GM12891 (cell line): ENCODE measurements around the gene COPG2.

Experiments
- DNase-seq: peaks from one replicate; pipeline ENCODE4 v3.0.0; 2011; ENCODE audit warnings: low spot score; ENCODE audit not compliant: insufficient read length
- FAIRE-seq: peaks from 2 replicates; lab custom pipeline; 2011; peaks lifted over from hg19 to GRCh38; lab: Jason Lieb, UNC
- PAX5 ChIP-seq: IDR thresholded peaks from 2 replicates; pipeline ENCODE4 v1.6.1; 2011; ENCODE audit warnings: low read length, moderate library complexity, mild to moderate bottlenecking; ENCODE audit not compliant: insufficient read depth, severe bottlenecking
- POLR2A ChIP-seq: IDR thresholded peaks from 2 replicates; pipeline ENCODE4 v1.6.1; 2011; ENCODE audit warnings: low read depth, low read length, control low read depth
- POLR2AphosphoS5 ChIP-seq: IDR thresholded peaks from 2 replicates; pipeline ENCODE4 v1.6.1; 2011; ENCODE audit warnings: low read depth, low read length, control low read depth
- POU2F2 ChIP-seq: IDR thresholded peaks from 2 replicates; pipeline ENCODE4 v1.6.1; 2011; ENCODE audit warnings: low read depth, mild to moderate bottlenecking, control low read depth, low read length, moderate library complexity
- SPI1 ChIP-seq: IDR thresholded peaks from 2 replicates; pipeline ENCODE4 v1.6.1; 2011; ENCODE audit warnings: low read depth, low read length, control low read depth
- TAF1 ChIP-seq: IDR thresholded peaks from 2 replicates; pipeline ENCODE4 v1.6.1; 2011; ENCODE audit warnings: low read depth, low read length, control low read depth

COPG2 gene

GRCh38 chr7:130489140-130489983 lies 179.2 kb downstream of the COPG2 start:
- DNase-seq (no peak), FAIRE-seq (no peak)
- TF ChIP-seq POLR2A (no peak), SPI1 (no peak), TAF1 (no peak), PAX5 (no peak), POLR2AphosphoS5 (no peak), POU2F2 (no peak)

DNA sequence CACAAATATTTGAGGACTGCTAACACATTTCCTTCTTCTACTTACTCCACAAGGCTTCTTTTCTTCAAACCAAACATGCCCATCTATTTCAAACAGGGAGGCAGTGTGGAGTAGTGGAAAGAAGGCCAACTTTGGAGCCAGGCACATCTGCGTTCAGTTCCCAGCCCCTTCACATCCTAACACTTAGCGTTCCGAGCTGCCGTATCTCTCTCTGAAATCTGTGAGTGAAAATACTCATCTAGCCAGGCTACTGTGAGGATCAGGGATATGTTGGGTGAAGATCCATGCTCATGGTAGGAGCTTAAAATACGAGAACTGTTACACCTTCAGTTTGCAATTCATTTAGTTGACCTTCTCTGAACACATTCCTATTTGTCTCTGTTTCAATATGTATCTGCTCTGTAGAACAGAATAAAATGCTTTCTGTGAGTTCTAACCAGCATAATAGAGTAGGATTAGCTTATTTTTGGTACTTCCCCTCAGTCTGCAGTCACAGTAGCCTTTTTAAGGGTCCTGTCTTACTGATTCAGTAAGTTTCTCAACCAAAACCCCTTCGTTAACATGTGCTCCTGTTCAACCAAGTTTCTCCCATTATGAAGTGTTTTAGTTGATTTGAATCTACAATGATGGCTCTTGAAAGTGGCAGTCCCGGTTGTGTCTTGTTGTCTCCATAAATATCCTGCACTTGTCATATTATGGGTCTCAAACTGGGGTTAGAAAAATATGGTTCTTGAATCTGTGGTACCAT lies 180.0 kb downstream of the COPG2 start:
- DNase-seq (no peak), FAIRE-seq (no peak)

DNA sequence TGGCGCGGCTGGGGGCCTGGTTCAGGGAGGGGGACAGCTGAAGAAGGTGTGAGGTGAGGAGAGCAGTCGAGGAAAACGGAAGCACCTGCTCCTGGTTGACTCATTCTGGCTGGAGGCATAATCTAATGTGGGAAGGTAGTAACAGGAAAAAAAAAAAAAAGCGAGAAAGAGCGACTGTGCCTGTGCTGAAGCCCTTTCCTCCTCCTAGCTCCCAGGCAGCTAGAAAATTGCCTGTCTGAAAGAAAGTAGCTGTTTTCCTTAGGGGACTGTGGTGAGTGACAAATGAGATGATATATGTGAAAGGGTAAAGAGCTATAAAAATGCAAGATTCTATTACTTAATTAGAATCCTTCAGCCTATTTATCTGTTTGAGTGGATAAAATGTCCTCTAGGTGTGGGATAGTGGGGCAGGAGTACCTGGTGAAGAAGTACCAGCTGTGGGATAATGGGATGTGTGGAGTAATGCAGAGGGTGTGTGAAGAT lies 181.6 kb downstream of the COPG2 start:
- no peak for DNase-seq
- FAIRE-seq: peak; percentile 45

More for the DNA sequence above, 180.0 kb downstream of the COPG2 start:
- TF ChIP-seq POLR2A (no peak), POLR2AphosphoS5 (no peak), POU2F2 (no peak), SPI1 (no peak), PAX5 (no peak), TAF1 (no peak)

DNA sequence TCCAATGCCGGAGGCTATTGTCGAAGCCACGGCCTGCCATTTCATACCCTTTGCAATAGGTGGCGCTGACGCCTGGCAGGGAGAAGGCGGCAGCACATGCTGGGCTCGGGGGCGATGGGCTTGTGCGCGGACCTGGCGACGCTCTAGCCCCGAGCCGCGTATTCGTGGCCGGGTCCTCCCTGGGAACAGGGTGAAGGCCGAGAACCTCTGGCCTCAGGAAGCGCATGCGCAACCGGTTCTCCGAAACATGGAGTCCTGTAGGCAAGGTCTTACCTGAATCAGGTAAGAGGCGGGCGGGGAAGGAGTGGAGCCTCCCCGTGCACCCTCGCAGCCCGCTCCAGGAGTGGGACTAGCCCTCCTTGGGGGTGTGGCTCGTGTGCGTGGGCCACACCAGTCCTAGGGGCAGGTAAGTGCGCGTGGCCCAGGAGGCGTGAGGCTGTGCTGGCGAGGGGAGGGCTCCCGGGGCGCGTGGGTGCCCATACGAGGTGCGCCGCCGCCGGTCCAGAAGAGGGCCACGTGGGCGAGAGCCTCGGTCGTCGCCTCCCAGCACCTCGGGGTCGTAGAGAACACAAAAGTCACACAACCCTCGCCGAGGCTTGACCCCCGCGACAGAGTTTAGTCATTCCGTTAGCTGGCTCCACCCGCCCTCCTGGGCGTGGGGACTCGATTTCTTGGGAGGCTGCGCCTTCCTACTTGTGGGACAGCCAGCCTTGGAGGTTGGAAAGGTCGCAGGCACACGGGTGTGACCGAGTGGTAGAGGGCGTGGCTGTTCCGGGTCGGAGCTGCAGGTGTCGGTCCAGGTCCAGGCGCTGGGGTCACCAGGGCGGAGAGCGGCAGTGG lies 182.2 kb downstream of the COPG2 start:
- TF ChIP-seq PAX5: no peak
- TF ChIP-seq POU2F2: no peak
- no peak for TF ChIP-seq POLR2AphosphoS5
- TF ChIP-seq SPI1: no peak
- TF ChIP-seq POLR2A: no peak
- no peak for TF ChIP-seq TAF1
- FAIRE-seq (peak; percentile 26), DNase-seq (no peak)

More for the DNA sequence above, 181.6 kb downstream of the COPG2 start:
- no peak for TF ChIP-seq POLR2A
- TF ChIP-seq POU2F2: no peak
- TF ChIP-seq PAX5: no peak
- no peak for TF ChIP-seq POLR2AphosphoS5
- no peak for TF ChIP-seq TAF1
- TF ChIP-seq SPI1: no peak

DNA sequence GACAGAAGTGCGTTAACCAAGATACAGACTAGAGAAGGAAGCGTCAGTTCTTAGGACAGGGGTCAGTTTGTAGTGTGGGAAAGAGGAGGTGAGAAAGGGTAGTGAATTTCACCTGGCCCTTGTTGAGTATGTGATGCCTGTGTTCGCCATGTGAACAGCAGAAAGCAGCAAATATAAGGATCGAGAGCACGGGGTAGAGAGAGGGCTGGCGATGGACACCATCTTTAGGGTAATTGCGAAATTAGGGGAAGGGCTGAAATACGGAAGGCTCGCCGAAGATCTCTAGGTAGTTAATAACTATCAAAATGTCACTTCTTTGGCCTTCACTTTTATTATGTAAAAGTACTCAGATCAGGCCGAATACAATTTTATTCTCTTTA lies 182.8 kb downstream of the COPG2 start:
- TF ChIP-seq POLR2A (no peak), SPI1 (no peak)
- no peak for DNase-seq
- no peak for FAIRE-seq

DNA sequence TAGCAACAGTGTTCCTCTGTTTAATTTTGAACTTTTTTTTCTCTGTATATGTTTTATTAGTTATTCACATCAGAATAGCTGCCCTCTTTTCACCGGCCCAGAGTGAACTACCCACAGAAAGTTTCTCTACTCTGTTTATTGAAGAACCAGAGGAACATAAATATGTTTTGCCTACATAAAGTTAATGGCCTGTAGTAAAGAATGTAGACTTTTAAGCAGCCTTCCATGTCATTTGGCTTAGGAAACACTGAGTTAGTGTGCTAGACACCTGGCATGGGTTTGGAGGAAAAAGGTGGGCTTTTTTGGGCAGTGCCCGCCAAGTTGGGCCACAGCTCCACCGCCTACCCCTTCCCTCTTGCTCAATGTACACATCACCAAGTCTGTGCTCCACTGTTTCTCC lies 185.5 kb downstream of the COPG2 start:
- TF ChIP-seq TAF1 (no peak), POU2F2 (no peak), POLR2A (no peak)
- FAIRE-seq (no peak), DNase-seq (no peak)

DNA sequence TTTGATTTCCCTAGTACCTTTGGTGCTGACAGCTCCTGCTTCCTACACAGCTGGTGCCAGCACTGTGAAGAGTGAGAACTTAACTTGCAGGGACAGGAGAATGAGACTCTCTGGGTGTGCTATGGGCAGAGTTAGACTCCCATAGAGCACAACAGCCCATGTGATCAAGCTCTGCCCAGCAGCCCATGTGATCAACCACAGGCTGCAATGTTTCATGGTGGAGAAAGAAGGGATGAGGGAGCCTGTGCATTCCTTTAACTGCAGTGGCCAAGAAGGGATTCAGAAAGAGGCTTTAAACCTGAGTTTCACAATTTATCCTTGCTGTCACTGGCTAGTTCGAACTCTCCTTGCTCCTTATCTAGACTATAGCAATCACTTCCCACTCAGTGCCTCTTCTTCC lies 186.7 kb downstream of the COPG2 start:
- FAIRE-seq: no peak
- TF ChIP-seq POLR2A: no peak
- TF ChIP-seq TAF1: no peak
- TF ChIP-seq SPI1: no peak
- TF ChIP-seq PAX5: no peak
- TF ChIP-seq POU2F2: no peak
- no peak for TF ChIP-seq POLR2AphosphoS5
- no peak for DNase-seq

DNA sequence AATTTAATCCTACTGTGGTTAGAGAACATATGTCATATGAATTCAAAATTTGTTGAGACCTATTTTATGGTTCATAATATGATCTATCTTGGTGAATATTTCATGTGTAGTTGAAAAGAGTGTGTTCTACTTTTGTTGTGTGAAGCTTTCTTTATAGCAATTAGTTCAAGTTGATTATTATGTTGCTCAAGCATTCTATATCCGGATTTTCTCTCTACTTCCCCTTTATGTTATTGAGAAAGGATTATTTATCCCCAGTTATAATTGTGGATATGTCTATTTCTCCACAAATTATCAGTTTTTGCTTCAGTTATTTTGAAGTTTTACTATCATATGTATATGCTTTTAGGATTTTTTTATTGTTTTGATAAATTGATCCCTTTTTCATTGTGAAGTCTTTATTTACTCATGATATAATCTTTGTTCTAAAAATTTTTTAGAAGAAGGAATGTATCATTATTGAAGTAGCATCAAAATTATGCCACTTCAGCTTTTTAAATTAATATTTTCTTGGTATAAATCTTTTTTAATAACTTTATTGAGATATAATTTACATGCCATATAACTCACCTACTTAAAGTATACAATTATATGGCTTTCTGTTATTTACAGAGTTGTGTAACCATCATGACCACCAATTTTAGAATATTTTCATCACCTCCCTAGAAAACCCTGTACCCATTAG lies 188.7 kb downstream of the COPG2 start:
- FAIRE-seq (no peak), DNase-seq (no peak)
- no peak for TF ChIP-seq SPI1
- no peak for TF ChIP-seq PAX5
- no peak for TF ChIP-seq TAF1
- TF ChIP-seq POLR2A: no peak
- TF ChIP-seq POU2F2: no peak
- TF ChIP-seq POLR2AphosphoS5: no peak

GRCh38 chr7:130478991-130479390 lies 189.6 kb downstream of the COPG2 start:
- TF ChIP-seq SPI1 (no peak), TAF1 (no peak), POLR2AphosphoS5 (no peak), POLR2A (no peak), POU2F2 (no peak), PAX5 (no peak)
- no peak for FAIRE-seq
- no peak for DNase-seq
